Astrocyte of the cerebellum (primary cell): ENCODE results near the gene DGKD.

Experiments used
- DNase-seq: peaks from one replicate; pipeline ENCODE4 v3.0.0-alpha.2; 2011; ENCODE audit warnings: low read depth
- H3K4me3 ChIP-seq: 2 replicates; pipeline ENCODE4 v1.5.1; 2011; ENCODE audit warnings: mild to moderate bottlenecking, low read depth, low read length, moderate library complexity
- in situ Hi-C: cut with HindIII; loops from 2 replicates; pipeline ENCODE4 v1.10.0; 2017; ENCODE audit warnings: low sequenced_read_pairs
- TF ChIP-seq, protein P1 (sequence below): IDR thresholded peaks from 2 replicates; pipeline ENCODE4 v1.5.1; 2012; ENCODE audit warnings: low read length, low read depth, moderate library complexity, mild to moderate bottlenecking; ENCODE audit errors: missing control alignments

The DGKD gene

DNA sequence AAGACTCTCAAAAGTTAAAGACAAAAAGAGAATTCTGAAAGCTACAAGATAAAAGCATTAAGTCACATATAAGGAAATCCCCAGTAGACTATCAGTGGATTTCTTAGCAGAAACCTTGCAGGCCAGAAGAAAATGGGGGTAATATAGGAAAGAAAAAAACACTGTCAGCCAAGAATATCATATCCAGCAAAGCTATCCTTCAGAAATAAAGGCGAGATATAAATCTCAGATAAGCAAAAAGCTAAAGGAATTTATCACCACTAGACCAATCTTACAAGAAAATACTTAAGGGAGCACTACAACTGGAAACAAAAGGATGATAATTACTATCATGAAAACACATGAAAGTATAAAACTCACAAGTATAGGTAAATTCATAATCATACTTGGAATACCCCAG lies 149.2 kb downstream of the DGKD start:
- in situ Hi-C loops = no loop called here
- TF ChIP-seq, protein P1, sequence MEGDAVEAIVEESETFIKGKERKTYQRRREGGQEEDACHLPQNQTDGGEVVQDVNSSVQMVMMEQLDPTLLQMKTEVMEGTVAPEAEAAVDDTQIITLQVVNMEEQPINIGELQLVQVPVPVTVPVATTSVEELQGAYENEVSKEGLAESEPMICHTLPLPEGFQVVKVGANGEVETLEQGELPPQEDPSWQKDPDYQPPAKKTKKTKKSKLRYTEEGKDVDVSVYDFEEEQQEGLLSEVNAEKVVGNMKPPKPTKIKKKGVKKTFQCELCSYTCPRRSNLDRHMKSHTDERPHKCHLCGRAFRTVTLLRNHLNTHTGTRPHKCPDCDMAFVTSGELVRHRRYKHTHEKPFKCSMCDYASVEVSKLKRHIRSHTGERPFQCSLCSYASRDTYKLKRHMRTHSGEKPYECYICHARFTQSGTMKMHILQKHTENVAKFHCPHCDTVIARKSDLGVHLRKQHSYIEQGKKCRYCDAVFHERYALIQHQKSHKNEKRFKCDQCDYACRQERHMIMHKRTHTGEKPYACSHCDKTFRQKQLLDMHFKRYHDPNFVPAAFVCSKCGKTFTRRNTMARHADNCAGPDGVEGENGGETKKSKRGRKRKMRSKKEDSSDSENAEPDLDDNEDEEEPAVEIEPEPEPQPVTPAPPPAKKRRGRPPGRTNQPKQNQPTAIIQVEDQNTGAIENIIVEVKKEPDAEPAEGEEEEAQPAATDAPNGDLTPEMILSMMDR = no peak
- DNase-seq = no peak
- H3K4me3 ChIP-seq = no peak overlapping the region

GRCh38 chr2:233503947-233504637 lies 149.8 kb downstream of the DGKD start:
- TF ChIP-seq, protein P1 = no peak
- in situ Hi-C loops = no loop called here
- no peak for DNase-seq
- H3K4me3 ChIP-seq = no peak overlapping the region

DNA sequence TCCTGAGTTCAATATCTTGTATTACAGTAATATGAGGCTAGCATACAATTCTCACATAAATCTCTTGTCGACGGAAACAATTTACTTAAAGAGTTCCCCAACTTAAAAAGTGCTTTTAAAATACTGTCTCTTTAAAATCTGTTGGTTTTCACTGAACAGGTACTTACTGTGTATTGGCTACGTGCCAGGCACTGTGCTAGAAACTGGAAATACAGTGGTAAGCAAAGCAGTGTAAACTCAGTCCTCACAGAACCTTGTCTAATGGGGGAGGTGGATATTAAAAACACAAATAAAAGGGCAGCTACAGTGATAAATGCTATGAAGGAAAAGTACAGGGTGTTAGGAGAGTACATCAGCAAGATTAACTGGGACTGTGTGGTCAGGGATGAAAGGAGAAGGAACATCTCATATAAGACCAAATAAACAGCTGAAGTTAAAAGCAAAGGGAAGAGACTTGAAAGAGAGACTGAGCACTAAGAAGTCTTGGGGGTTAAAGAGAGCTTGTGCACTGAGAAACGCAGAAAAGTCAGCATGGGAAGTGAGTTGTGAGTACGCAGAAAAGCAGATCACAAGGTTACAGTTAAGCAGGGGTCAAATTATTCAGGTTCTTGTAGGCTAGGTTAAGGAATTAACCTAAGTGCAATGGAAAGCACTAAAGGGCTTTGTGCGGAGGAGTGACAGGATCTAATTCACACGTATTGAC lies 159.8 kb downstream of the DGKD start:
- TF ChIP-seq, protein P1 = no peak
- in situ Hi-C loops = no loop called here
- no peak for DNase-seq
- H3K4me3 ChIP-seq = no peak overlapping the region

GRCh38 chr2:233519787-233520611 lies 165.7 kb downstream of the DGKD start:
- TF ChIP-seq, protein P1 = no peak
- no peak for DNase-seq
- H3K4me3 ChIP-seq = no peak overlapping the region
- in situ Hi-C loops = no loop called here
